GM12878 (cell line): ENCODE measurements around the gene MYO9B. TPM values are rescaled to one million over a fixed set of nuclear protein-coding genes. Genes with fewer than 3 reads are reported as not detected.

Experiments used
- ATAC-seq: fragments of 200-7000 bp; cut with Tn5 transposase; 3 replicates; pipeline ENCODE4 v1.9.1; 2020; ENCODE audit warnings: mild to moderate bottlenecking, moderate library complexity
- BruUV-seq: library from RNA; stranded (reverse); fragments of 400-500 nt; replicated peaks from 2 replicates; lab custom pipeline; 2021; lab: Mats Ljungman, UMichigan
- CTCF ChIA-PET: fragments of 300-600 bp; sonication (Branson Sonifier 250); formaldehyde crosslinking; extraction: SDS; loops from one replicate; lab custom pipeline; 2021; ENCODE audit warnings: inconsistent platforms; lab: Yijun Ruan, JAX
- POLR2A ChIA-PET: fragments of 350-600 bp; formaldehyde crosslinking; extraction: SDS; loops from one replicate; lab custom pipeline; 2021; ENCODE audit warnings: inconsistent platforms; lab: Charles Lee
- RAD21 ChIA-PET: fragments of 300-600 bp; sonication (Branson Sonifier 250); formaldehyde crosslinking; loops from one replicate; lab custom pipeline; 2023; ENCODE audit warnings: antibody characterized with exemption; ENCODE audit not compliant: unreplicated experiment; lab: Charles Lee
- SMC1A ChIA-PET: fragments of 300-600 bp; sonication (Branson Sonifier 250); formaldehyde crosslinking; loops from one replicate; lab custom pipeline; 2023; ENCODE audit not compliant: unreplicated experiment, uncharacterized antibody; lab: Charles Lee
- DNase-seq: peaks from one replicate; pipeline ENCODE4 v3.0.0-alpha.2; 2011; ENCODE audit warnings: low read depth, low spot score
- FAIRE-seq: peaks from 3 replicates; lab custom pipeline; 2011; peaks lifted over from hg19 to GRCh38; lab: Jason Lieb, UNC
- H2AFZ ChIP-seq: 2 replicates; pipeline ENCODE4 v1.6.0; 2011; ENCODE audit warnings: low read depth, low read length, control low read depth; ENCODE audit not compliant: control insufficient read depth
- H3K27ac ChIP-seq: 2 replicates; pipeline ENCODE4 v1.5.1; 2011; ENCODE audit warnings: control low read depth; ENCODE audit not compliant: control insufficient read depth, insufficient read depth
- H3K27me3 ChIP-seq, 2 experiments: replicated peaks in 1 of 2; 2 replicates each; pipeline versions ENCODE4 v1.6.0 to v1.6.1; 2011; ENCODE audit warnings: low read length in 1 of 2; ENCODE audit not compliant: control insufficient read depth in 2 of 2, insufficient read depth in 2 of 2
- H3K36me3 ChIP-seq, 2 experiments: 2 replicates each; pipeline ENCODE4 v1.5.1; 2011; ENCODE audit warnings: low read length in 1 of 2; ENCODE audit not compliant: control insufficient read depth in 2 of 2, insufficient read depth in 2 of 2
- H3K4me1 ChIP-seq: 2 replicates; pipeline ENCODE4 v1.6.1; 2011; ENCODE audit warnings: mild to moderate bottlenecking, low read length, moderate library complexity, mixed read lengths; ENCODE audit not compliant: control insufficient read depth, insufficient read depth
- H3K4me2 ChIP-seq: 2 replicates; pipeline ENCODE4 v1.6.0; 2011; ENCODE audit warnings: control low read depth; ENCODE audit not compliant: control insufficient read depth, insufficient read depth
- H3K4me3 ChIP-seq: fragments of 200-600 bp; sonication (generic); 2 replicates; pipeline ENCODE4 v1.5.1; 2016
- H3K79me2 ChIP-seq: 2 replicates; pipeline ENCODE4 v1.6.0; 2011; ENCODE audit warnings: low read length; ENCODE audit not compliant: control insufficient read depth, insufficient read depth
- H3K9ac ChIP-seq: 2 replicates; pipeline ENCODE4 v1.8.0; 2011; ENCODE audit warnings: low read length, control low read depth, mixed read lengths; ENCODE audit not compliant: control insufficient read depth, insufficient read depth
- H3K9me3 ChIP-seq: replicated peaks from 3 replicates; pipeline ENCODE4 v1.5.1; 2011; ENCODE audit warnings: mild to moderate bottlenecking, low read length; ENCODE audit not compliant: control insufficient read depth, insufficient read depth
- H4K20me1 ChIP-seq: 2 replicates; pipeline ENCODE4 v1.6.0; 2011; ENCODE audit not compliant: control insufficient read depth, insufficient read depth
- CREM ChIP-seq: IDR thresholded peaks from 2 replicates; pipeline ENCODE4 v1.6.1; 2014; ENCODE audit warnings: antibody characterized with exemption, low read depth
- GATAD2B ChIP-seq: fragments of 450-650 bp; conservative IDR thresholded peaks from 2 replicates; pipeline ENCODE4 v1.6.1; 2017; ENCODE audit warnings: low read depth, mild to moderate bottlenecking, moderate library complexity
- HDGF ChIP-seq: fragments of 450-650 bp; IDR thresholded peaks from 2 replicates; pipeline ENCODE4 v1.6.1; 2016; ENCODE audit warnings: antibody characterized with exemption
- KAT2A ChIP-seq: conservative IDR thresholded peaks from 2 replicates; pipeline ENCODE4 v1.6.1; 2011; ENCODE audit warnings: low read depth, low read length; ENCODE audit not compliant: control insufficient read depth
- MEF2B ChIP-seq: fragments of 450-650 bp; IDR thresholded peaks from 2 replicates; pipeline ENCODE4 v1.6.1; 2018; ENCODE audit warnings: mild to moderate bottlenecking, moderate library complexity; ENCODE audit not compliant: partially characterized antibody, poor library complexity, severe bottlenecking
- NFYB ChIP-seq: IDR thresholded peaks from 2 replicates; pipeline ENCODE4 v1.6.1; 2011; ENCODE audit warnings: low read depth, mild to moderate bottlenecking, low read length, improper control_type of control experiment, moderate library complexity; ENCODE audit not compliant: insufficient read depth
- RAD21 ChIP-seq: IDR thresholded peaks from 2 replicates; pipeline ENCODE4 v1.6.1; 2011; ENCODE audit warnings: mild to moderate bottlenecking, low read depth, low read length, moderate library complexity; ENCODE audit not compliant: insufficient read depth
- RELA ChIP-seq: fragments of 450-650 bp; IDR thresholded peaks from 2 replicates; pipeline ENCODE4 v1.8.0; 2014; ENCODE audit warnings: borderline replicate concordance; ENCODE audit not compliant: partially characterized antibody
- SMARCA5 ChIP-seq: fragments of 450-650 bp; IDR thresholded peaks from 2 replicates; pipeline ENCODE4 v1.6.1; 2017; ENCODE audit warnings: mild to moderate bottlenecking
- SMC3 ChIP-seq: IDR thresholded peaks from 2 replicates; pipeline ENCODE4 v1.6.1; 2011; ENCODE audit warnings: low read length, improper control_type of control experiment, borderline replicate concordance
- SP1 ChIP-seq: IDR thresholded peaks from one replicate; pipeline ENCODE4 v1.6.1; 2011; ENCODE audit warnings: low read depth, low read length
- SREBF1 ChIP-seq: IDR thresholded peaks from 2 replicates; pipeline ENCODE4 v1.6.1; 2012; ENCODE audit warnings: mild to moderate bottlenecking, low read length
- STAT1 ChIP-seq: fragments of 450-650 bp; conservative IDR thresholded peaks from 2 replicates; pipeline ENCODE4 v1.6.1; 2014; ENCODE audit warnings: antibody characterized with exemption, mild to moderate bottlenecking
- ZNF274 ChIP-seq: IDR thresholded peaks from one replicate; pipeline ENCODE4 v1.8.0; 2011; ENCODE audit not compliant: insufficient read length, insufficient read depth
- ZNF384 ChIP-seq: IDR thresholded peaks from 2 replicates; pipeline ENCODE4 v1.6.1; 2012; ENCODE audit warnings: low read depth, mild to moderate bottlenecking, low read length, improper control_type of control experiment, borderline replicate concordance
- WGBS: methylation state at CpG from one replicate; pipeline ENCODE4 v1.1.6; 2016; ENCODE audit warnings: low lambda C conversion rate; ENCODE audit not compliant: insufficient replicate concordance, insufficient coverage; ENCODE audit errors: missing lambda C conversion rate; 5-methylcytosine and 5-hydroxymethylcytosine counted together
- in situ Hi-C: fragments of 300-500 bp; cut with MboI; formaldehyde crosslinking; loops from 9 replicates; pipeline ENCODE4 v1.14.3; 2018; ENCODE audit warnings: mixed read lengths
- intact Hi-C: fragments of 100-400 bp; cut with micrococcal nuclease; formaldehyde crosslinking; loops from one replicate; pipeline ENCODE4 v1.14.2; 2022; ENCODE audit not compliant: unreplicated experiment
- polyA plus RNA-seq, 11 experiments: library from polyadenylated mRNA; depleted of rRNA in 4 of 11; unstranded in 6 of 11; stranded (reverse) in 5 of 11; fragments of >200 nt; fragmentation: Nextera tagmentation in 4 of 11; fragmentation: Illumina TruSeq in 1 of 11; extraction: Ambion mirVana in 4 of 11; extraction: Trizol in 1 of 11; gene quantifications; 1 replicate in 1 of 11; 2 replicates in 10 of 11; pipeline versions ENCODE4 v1.2.1 to v1.2.3, GENCODE V29; 2011 to 2016; ENCODE audit warnings: inconsistent platforms in 2 of 11, missing spikeins in 2 of 11, low read depth in 1 of 11
- total RNA-seq, 4 experiments: library from RNA; depleted of rRNA in 3 of 4; stranded (reverse); fragments of >200 nt in 3 of 4; fragmentation: Illumina TruSeq in 1 of 4; extraction: Trizol in 1 of 4; gene quantifications; 2 replicates each; pipeline versions ENCODE4 v1.2.1 to v1.2.3, GENCODE V29; 2013 to 2021
- TF ChIP-seq, protein P1 (sequence below): fragments of 450-650 bp; IDR thresholded peaks from 2 replicates; pipeline ENCODE4 v1.6.1; 2017; ENCODE audit warnings: low read depth, mild to moderate bottlenecking, moderate library complexity
- TF ChIP-seq, protein P2 (sequence below): fragments of 450-650 bp; IDR thresholded peaks from 2 replicates; pipeline ENCODE4 v1.6.1; 2017; ENCODE audit warnings: mild to moderate bottlenecking
- TF ChIP-seq, protein P3 (sequence below): fragments of 450-650 bp; formaldehyde crosslinking; IDR thresholded peaks from 2 replicates; pipeline ENCODE4 v1.4.0; 2022; ENCODE audit warnings: mild to moderate bottlenecking, moderate library complexity

The MYO9B gene
- total and polyA plus RNA-seq, 10 of the 15 experiments (the other 5 are each of a cell fraction or from before 2014, with no cell fraction given): 5.4 to 165 (median 45.8) TPM

DNA sequence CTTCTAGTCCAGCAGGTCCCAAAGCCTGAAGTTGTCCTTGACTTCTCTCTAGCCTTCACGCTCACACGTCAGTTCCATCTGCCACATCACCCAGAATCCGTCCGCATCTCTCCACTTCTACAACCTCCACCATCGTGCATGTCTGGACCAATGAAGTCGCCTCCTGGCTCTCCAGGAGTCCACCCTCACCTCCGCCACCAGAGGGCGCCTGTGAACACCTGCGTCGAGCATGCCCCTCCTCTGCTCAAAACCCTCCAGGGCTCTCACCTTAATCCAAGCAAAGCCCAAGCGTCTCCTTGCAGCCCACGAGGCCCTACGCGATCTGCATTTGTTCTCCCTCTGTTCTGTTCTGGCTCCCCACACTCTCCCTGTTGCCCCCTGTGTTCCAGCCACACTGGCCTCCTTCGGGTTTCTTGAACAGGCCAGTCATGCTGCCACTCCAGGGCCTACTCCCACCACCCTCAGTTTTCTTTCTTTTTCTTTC lies 185.3 kb downstream of the MYO9B start:
- ChIA-PET POLR2A (interaction anchor here (0.6 kb wide), 1 partner anchor 48 kb away, joined by 3 read pairs; no protein-coding TSS in a partner anchor), CTCF (interaction anchor here (0.6 to 10.5 kb wide), 14 partner anchors 12 to 192 kb away, joined by 3 to 120 read pairs (median 4); partner anchors contain the start of genes ANKLE1, MRPL34 and USE1), RAD21 (interaction anchor here (0.7 to 2.3 kb wide), 7 partner anchors 10 to 192 kb away, joined by 3 to 12 read pairs (median 4); partner anchors contain the start of gene ANKLE1), SMC1A (interaction anchor here (0.6 to 1.9 kb wide), 8 partner anchors 14 to 195 kb away, joined by 3 to 7 read pairs (median 4); partner anchors contain the start of genes ABHD8, MRPL34 and USE1)
- FAIRE-seq (peak; percentile 96), ATAC-seq (peak; percentile 100), DNase-seq (no peak)
- intact Hi-C loops: loop anchor here (1.0 to 10.0 kb wide), 3 partner anchors 21 to 486 kb away; no protein-coding TSS in a partner anchor
- Histone ChIP-seq H3K9me3 (no peaks in the 10 kb centered on the region; the same call in 2 of the 3 replicates), H3K27ac (no peak overlapping the region), H3K4me3 (no peak overlapping the region), H3K36me3 (no peaks in the 10 kb centered on the region), H3K4me1 (peaks cover 7% of the 10 kb centered on the region), H3K4me2 (no peak overlapping the region; the same call in 1 of the 2 replicates), H2AFZ (peak overlapping the region; percentile 77), H3K27me3 (no peaks in the 10 kb centered on the region), H4K20me1 (no peaks in the 10 kb centered on the region), H3K9ac (no peak overlapping the region), H3K79me2 (no peaks in the 10 kb centered on the region)
- 3% methylated on average over 15 of the region's 15 CpGs for WGBS
- in situ Hi-C loops: no loop called here
- BruUV-seq: no TSS peak
- TF ChIP-seq GATAD2B (no peak), KAT2A (no peak), RELA (no peak), SMC3 (peak; percentile 91), ZNF384 (no peak), NFYB (0 out of 2 replicates have a peak, but pooled peaks have one; percentile 17), ZNF274 (no peak), MEF2B (no peak), SREBF1 (no peak), RAD21 (peak; percentile 67), SMARCA5 (peak; percentile 54; the same call in 1 of the 2 replicates), HDGF (peak; percentile 88), STAT1 (no peak), CREM (peak; percentile 70), SP1 (peak; percentile 23)
- TF ChIP-seq, protein P1, sequence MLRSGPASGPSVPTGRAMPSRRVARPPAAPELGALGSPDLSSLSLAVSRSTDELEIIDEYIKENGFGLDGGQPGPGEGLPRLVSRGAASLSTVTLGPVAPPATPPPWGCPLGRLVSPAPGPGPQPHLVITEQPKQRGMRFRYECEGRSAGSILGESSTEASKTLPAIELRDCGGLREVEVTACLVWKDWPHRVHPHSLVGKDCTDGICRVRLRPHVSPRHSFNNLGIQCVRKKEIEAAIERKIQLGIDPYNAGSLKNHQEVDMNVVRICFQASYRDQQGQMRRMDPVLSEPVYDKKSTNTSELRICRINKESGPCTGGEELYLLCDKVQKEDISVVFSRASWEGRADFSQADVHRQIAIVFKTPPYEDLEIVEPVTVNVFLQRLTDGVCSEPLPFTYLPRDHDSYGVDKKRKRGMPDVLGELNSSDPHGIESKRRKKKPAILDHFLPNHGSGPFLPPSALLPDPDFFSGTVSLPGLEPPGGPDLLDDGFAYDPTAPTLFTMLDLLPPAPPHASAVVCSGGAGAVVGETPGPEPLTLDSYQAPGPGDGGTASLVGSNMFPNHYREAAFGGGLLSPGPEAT: no peak
- TF ChIP-seq, protein P2, sequence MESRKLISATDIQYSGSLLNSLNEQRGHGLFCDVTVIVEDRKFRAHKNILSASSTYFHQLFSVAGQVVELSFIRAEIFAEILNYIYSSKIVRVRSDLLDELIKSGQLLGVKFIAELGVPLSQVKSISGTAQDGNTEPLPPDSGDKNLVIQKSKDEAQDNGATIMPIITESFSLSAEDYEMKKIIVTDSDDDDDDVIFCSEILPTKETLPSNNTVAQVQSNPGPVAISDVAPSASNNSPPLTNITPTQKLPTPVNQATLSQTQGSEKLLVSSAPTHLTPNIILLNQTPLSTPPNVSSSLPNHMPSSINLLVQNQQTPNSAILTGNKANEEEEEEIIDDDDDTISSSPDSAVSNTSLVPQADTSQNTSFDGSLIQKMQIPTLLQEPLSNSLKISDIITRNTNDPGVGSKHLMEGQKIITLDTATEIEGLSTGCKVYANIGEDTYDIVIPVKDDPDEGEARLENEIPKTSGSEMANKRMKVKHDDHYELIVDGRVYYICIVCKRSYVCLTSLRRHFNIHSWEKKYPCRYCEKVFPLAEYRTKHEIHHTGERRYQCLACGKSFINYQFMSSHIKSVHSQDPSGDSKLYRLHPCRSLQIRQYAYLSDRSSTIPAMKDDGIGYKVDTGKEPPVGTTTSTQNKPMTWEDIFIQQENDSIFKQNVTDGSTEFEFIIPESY: no peak
- TF ChIP-seq, protein P3, sequence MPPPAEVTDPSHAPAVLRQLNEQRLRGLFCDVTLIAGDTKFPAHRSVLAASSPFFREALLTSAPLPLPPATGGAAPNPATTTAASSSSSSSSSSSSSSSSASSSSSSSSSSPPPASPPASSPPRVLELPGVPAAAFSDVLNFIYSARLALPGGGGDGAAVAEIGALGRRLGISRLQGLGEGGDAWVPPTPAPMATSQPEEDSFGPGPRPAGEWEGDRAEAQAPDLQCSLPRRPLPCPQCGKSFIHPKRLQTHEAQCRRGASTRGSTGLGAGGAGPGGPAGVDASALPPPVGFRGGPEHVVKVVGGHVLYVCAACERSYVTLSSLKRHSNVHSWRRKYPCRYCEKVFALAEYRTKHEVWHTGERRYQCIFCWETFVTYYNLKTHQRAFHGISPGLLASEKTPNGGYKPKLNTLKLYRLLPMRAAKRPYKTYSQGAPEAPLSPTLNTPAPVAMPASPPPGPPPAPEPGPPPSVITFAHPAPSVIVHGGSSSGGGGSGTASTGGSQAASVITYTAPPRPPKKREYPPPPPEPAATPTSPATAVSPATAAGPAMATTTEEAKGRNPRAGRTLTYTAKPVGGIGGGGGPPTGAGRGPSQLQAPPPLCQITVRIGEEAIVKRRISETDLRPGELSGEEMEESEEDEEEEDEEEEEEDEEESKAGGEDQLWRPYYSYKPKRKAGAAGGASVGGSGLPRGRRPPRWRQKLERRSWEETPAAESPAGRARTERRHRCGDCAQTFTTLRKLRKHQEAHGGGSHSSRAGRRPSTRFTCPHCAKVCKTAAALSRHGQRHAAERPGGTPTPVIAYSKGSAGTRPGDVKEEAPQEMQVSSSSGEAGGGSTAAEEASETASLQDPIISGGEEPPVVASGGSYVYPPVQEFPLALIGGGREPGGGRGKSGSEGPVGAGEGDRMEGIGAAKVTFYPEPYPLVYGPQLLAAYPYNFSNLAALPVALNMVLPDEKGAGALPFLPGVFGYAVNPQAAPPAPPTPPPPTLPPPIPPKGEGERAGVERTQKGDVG: no peak
